NCI-H2196 treated with DMSO at 0.1 percent for 48 hours (cell line): ENCODE results near the gene RPS25.
"Not testable (repeated sequence)": the region's sequence is repeated elsewhere in the genome, so short reads cannot be mapped to it uniquely, and the experiment has no call there.

Source experiments
- DNase-seq: peaks from one replicate; lab custom pipeline; 2025; ENCODE audit not compliant: unreplicated experiment; lab: John Stamatoyannopoulos, UW

The RPS25 gene

GRCh38 chr11:118973985-118974384, 44.2 kb downstream of the RPS25 start:
- DNase-seq = no peak

GRCh38 chr11:118971646-118972045, 46.5 kb downstream of the RPS25 start, which contains the start of gene FOXR1:
Gene FOXR1, plus strand, starts transcription at chr11:118971761. Its CDS starts 171 bp downstream, at chr11:118971932.
- DNase-seq = no peak

- DNase-seq = not testable (repeated sequence)
Measured at GRCh38 chr11:118969508-118969907, 48.6 kb downstream of the RPS25 start.
